Measurements from ENCODE around the gene ZNF778.

- TF ChIP-seq CTCF (IDR thresholded peaks at IDR 0.05) (no peak), POLR2A (IDR thresholded peaks at IDR 0.05) (no peak)
Measured at GRCh38 chr16:89171216-89172170, 46.0 kb upstream of the ZNF778 start, which contains the start of gene CDH15.

Data from body of pancreas (tissue), 4 donors.